ENCODE measurements around the gene DSC2.
"Not testable (repeated sequence)": the region's sequence is repeated elsewhere in the genome, so short reads cannot be mapped to it uniquely, and the experiment has no call there.

The DSC2 gene

GRCh38 chr18:31050635-31051034 lies 51.6 kb downstream of the DSC2 start:
- intact Hi-C loops (cut with DNase I), result no loop called here
- DNase-seq, result no peak

- DNase-seq, result no peak
- intact Hi-C loops (cut with DNase I), result no loop called here
These were observed 53.0 kb downstream of the DSC2 start for GRCh38 chr18:31049189-31049588.

- intact Hi-C loops (cut with DNase I), result no loop called here
- no peak for DNase-seq
These were observed 54.0 kb downstream of the DSC2 start for GRCh38 chr18:31048216-31048615.

- intact Hi-C loops (cut with DNase I), result no loop called here
- no peak for DNase-seq
These were observed 55.3 kb downstream of the DSC2 start for GRCh38 chr18:31046916-31047315.

- DNase-seq, result no peak
- intact Hi-C loops (cut with DNase I), result no loop called here
These were observed 56.6 kb downstream of the DSC2 start for GRCh38 chr18:31045599-31045998.

- no peak for DNase-seq
- intact Hi-C loops (cut with DNase I), result no loop called here
These were observed 57.3 kb downstream of the DSC2 start for GRCh38 chr18:31044926-31045325.

- intact Hi-C loops (cut with DNase I), result no loop called here
- no peak for DNase-seq
These were observed 58.5 kb downstream of the DSC2 start for GRCh38 chr18:31043709-31044108.

- intact Hi-C loops (cut with DNase I), result no loop called here
- DNase-seq, result no peak
These were observed 59.6 kb downstream of the DSC2 start, which contains the start of gene DSC3 for GRCh38 chr18:31042406-31043181. TSS of gene DSC3 (minus strand) at chr18:31042742. CDS start at chr18:31042660, 82 bp downstream.

GRCh38 chr18:31042084-31042405 lies 60.2 kb downstream of the DSC2 start:
- no peak for DNase-seq
- intact Hi-C loops (cut with DNase I), result no loop called here

GRCh38 chr18:31041271-31042083 lies 60.7 kb downstream of the DSC2 start:
- no peak for DNase-seq
- intact Hi-C loops (cut with DNase I), result no loop called here

- DNase-seq, result no peak
These were observed 61.4 kb downstream of the DSC2 start for GRCh38 chr18:31040686-31041270.

GRCh38 chr18:31039426-31039825 lies 62.8 kb downstream of the DSC2 start:
- no peak for DNase-seq
- intact Hi-C loops (cut with DNase I), result no loop called here

More at GRCh38 chr18:31040686-31041270, 61.4 kb downstream of the DSC2 start:
- intact Hi-C loops (cut with DNase I), result no loop called here

GRCh38 chr18:31037686-31038085 lies 64.5 kb downstream of the DSC2 start:
- DNase-seq; intact Hi-C loops (cut with DNase I): not testable (repeated sequence)

GRCh38 chr18:31034541-31034940 lies 67.7 kb downstream of the DSC2 start:
- no peak for DNase-seq
- intact Hi-C loops (cut with DNase I), result no loop called here

GRCh38 chr18:31030574-31031278 lies 71.5 kb downstream of the DSC2 start:
- no peak for DNase-seq
- intact Hi-C loops (cut with DNase I), result no loop called here

GRCh38 chr18:31015715-31016434 lies 86.3 kb downstream of the DSC2 start:
- intact Hi-C loops (cut with DNase I), result no loop called here
- no peak for DNase-seq

- intact Hi-C loops (cut with DNase I), result not testable (repeated sequence)
- peak in 3 of 42 donors; percentile 8 to 18 (median 10) for DNase-seq
These were observed 90.8 kb downstream of the DSC2 start for GRCh38 chr18:31011455-31011854.

GRCh38 chr18:31010601-31011000 lies 91.6 kb downstream of the DSC2 start:
- intact Hi-C loops (cut with DNase I), result no loop called here
- DNase-seq, result no peak

All from head of caudate nucleus (tissue), 42 donors.